ENCODE measurements around the gene AMPD3. TPM values are rescaled to one million over a fixed set of nuclear protein-coding genes. Genes with fewer than 3 reads are reported as not detected.
A peak's percentile ranks its signal among the peaks of the same experiment; 100 is the strongest.

AMPD3 gene
- total and polyA plus RNA-seq, 5 donors from 2014 or later: 6.4 to 19.7 (median 7.9) TPM

GRCh38 chr11:10532526-10532925 lies 77.5 kb downstream of the AMPD3 start:
- Histone ChIP-seq H3K4me3 (ENCODE audit: low read depth, low read length) (no peak overlapping the region), H3K27me3 (ENCODE audit: control insufficient read depth, insufficient read depth, low read length) (no peaks in the 10 kb centered on the region), H3K27ac (ENCODE audit: insufficient read depth, low read length, poor library complexity, severe bottlenecking) (no peak overlapping the region), H3K4me1 (ENCODE audit: control insufficient read depth, insufficient read depth, low read length, poor library complexity, severe bottlenecking) (no peaks in the 10 kb centered on the region), H3K36me3 (ENCODE audit: control insufficient read depth, insufficient read depth, low read length) (peaks cover 42% of the 10 kb centered on the region), H3K9me3 (ENCODE audit: control insufficient read depth in 2 of 2, low read length in 2 of 2) (no peaks in the 10 kb centered on the region)
- Mint-ChIP-seq H3K4me3 (no peak overlapping the region), H3K27me3 (no peaks in the 10 kb centered on the region), H3K4me1 (peaks cover 0 to 15% (median 11%) of the 10 kb centered on the region in 4 donors), H3K27ac (no peak overlapping the region), H3K36me3 (peaks cover 25% of the 10 kb centered on the region), H3K9me3 (peaks cover 0 to 2% (median 0%) of the 10 kb centered on the region in 7 donors)
- DNase-seq (no peak), ATAC-seq (ENCODE audit: low read depth in 2 of 2) (no peak)

GRCh38 chr11:10533323-10533722 lies 78.3 kb downstream of the AMPD3 start:
- no peak overlapping the region for H3K4me3 ChIP-seq (ENCODE audit: low read depth, low read length)
- peaks cover 23% of the 10 kb centered on the region for H3K36me3 Mint-ChIP-seq
- H3K4me3 Mint-ChIP-seq: no peak overlapping the region
- H3K27me3 ChIP-seq (ENCODE audit: control insufficient read depth, insufficient read depth, low read length): no peaks in the 10 kb centered on the region
- peaks cover 38% of the 10 kb centered on the region for H3K36me3 ChIP-seq (ENCODE audit: control insufficient read depth, insufficient read depth, low read length)
- peaks cover 0 to 2% (median 0%) of the 10 kb centered on the region in 7 donors for H3K9me3 Mint-ChIP-seq
- no peaks in the 10 kb centered on the region for H3K4me1 ChIP-seq (ENCODE audit: control insufficient read depth, insufficient read depth, low read length, poor library complexity, severe bottlenecking)
- no peak for DNase-seq
- peaks cover 0 to 13% (median 10%) of the 10 kb centered on the region in 4 donors for H3K4me1 Mint-ChIP-seq
- no peak overlapping the region for H3K27ac Mint-ChIP-seq
- H3K27me3 Mint-ChIP-seq: no peaks in the 10 kb centered on the region
- H3K9me3 ChIP-seq (ENCODE audit: control insufficient read depth in 2 of 2, low read length in 2 of 2): no peaks in the 10 kb centered on the region
- ATAC-seq (ENCODE audit: low read depth in 2 of 2): no peak
- no peak overlapping the region for H3K27ac ChIP-seq (ENCODE audit: insufficient read depth, low read length, poor library complexity, severe bottlenecking)

GRCh38 chr11:10534316-10534715 lies 79.3 kb downstream of the AMPD3 start:
- H3K27me3 Mint-ChIP-seq: no peaks in the 10 kb centered on the region
- no peak overlapping the region for H3K4me3 Mint-ChIP-seq
- peaks cover 0 to 2% (median 0%) of the 10 kb centered on the region in 7 donors for H3K9me3 Mint-ChIP-seq
- ATAC-seq (ENCODE audit: low read depth in 2 of 2) (no peak), DNase-seq (no peak)
- Histone ChIP-seq H3K36me3 (ENCODE audit: control insufficient read depth, insufficient read depth, low read length) (peaks cover 29% of the 10 kb centered on the region), H3K27me3 (ENCODE audit: control insufficient read depth, insufficient read depth, low read length) (no peaks in the 10 kb centered on the region), H3K9me3 (ENCODE audit: control insufficient read depth in 2 of 2, low read length in 2 of 2) (no peaks in the 10 kb centered on the region), H3K4me1 (ENCODE audit: control insufficient read depth, insufficient read depth, low read length, poor library complexity, severe bottlenecking) (no peaks in the 10 kb centered on the region), H3K27ac (ENCODE audit: insufficient read depth, low read length, poor library complexity, severe bottlenecking) (no peak overlapping the region), H3K4me3 (ENCODE audit: low read depth, low read length) (no peak overlapping the region)
- H3K27ac Mint-ChIP-seq: no peak overlapping the region
- H3K36me3 Mint-ChIP-seq: peaks cover 21% of the 10 kb centered on the region
- peaks cover 7 to 18% (median 11%) of the 10 kb centered on the region in 4 donors for H3K4me1 Mint-ChIP-seq

- Mint-ChIP-seq H3K4me3 (no peak overlapping the region), H3K4me1 (peaks cover 20 to 36% (median 25%) of the 10 kb centered on the region in 4 donors)
- no peaks in the 10 kb centered on the region for H3K9me3 ChIP-seq (ENCODE audit: control insufficient read depth in 2 of 2, low read length in 2 of 2)
Measured at GRCh38 chr11:10537600-10537999, 82.5 kb downstream of the AMPD3 start.

GRCh38 chr11:10538924-10539323 lies 83.9 kb downstream of the AMPD3 start:
- Mint-ChIP-seq H3K36me3 (peaks cover 2% of the 10 kb centered on the region), H3K4me3 (peak overlapping the region in 1 of 4 donors; percentile 21), H3K4me1 (peaks cover 17 to 36% (median 23%) of the 10 kb centered on the region in 4 donors), H3K9me3 (peaks cover 0 to 2% (median 0%) of the 10 kb centered on the region in 7 donors), H3K27ac (no peak overlapping the region), H3K27me3 (peaks cover 7% of the 10 kb centered on the region)
- no peak overlapping the region for H3K27ac ChIP-seq (ENCODE audit: insufficient read depth, low read length, poor library complexity, severe bottlenecking)
- H3K27me3 ChIP-seq (ENCODE audit: control insufficient read depth, insufficient read depth, low read length): no peaks in the 10 kb centered on the region
- no peak overlapping the region for H3K4me3 ChIP-seq (ENCODE audit: low read depth, low read length)
- ATAC-seq (ENCODE audit: low read depth in 2 of 2) (no peak), DNase-seq (no peak)
- no peaks in the 10 kb centered on the region for H3K9me3 ChIP-seq (ENCODE audit: control insufficient read depth in 2 of 2, low read length in 2 of 2)
- H3K36me3 ChIP-seq (ENCODE audit: control insufficient read depth, insufficient read depth, low read length): peaks cover under 1% of the 10 kb centered on the region
- H3K4me1 ChIP-seq (ENCODE audit: control insufficient read depth, insufficient read depth, low read length, poor library complexity, severe bottlenecking): peaks cover 14% of the 10 kb centered on the region

More at GRCh38 chr11:10537600-10537999, 82.5 kb downstream of the AMPD3 start:
- H3K36me3 ChIP-seq (ENCODE audit: control insufficient read depth, insufficient read depth, low read length): peaks cover 12% of the 10 kb centered on the region
- no peak for ATAC-seq (ENCODE audit: low read depth in 2 of 2)
- no peak overlapping the region for H3K27ac ChIP-seq (ENCODE audit: insufficient read depth, low read length, poor library complexity, severe bottlenecking)
- no peak overlapping the region for H3K4me3 ChIP-seq (ENCODE audit: low read depth, low read length)
- Mint-ChIP-seq H3K27me3 (no peaks in the 10 kb centered on the region), H3K27ac (no peak overlapping the region), H3K36me3 (peaks cover 11% of the 10 kb centered on the region), H3K9me3 (peaks cover 0 to 2% (median 0%) of the 10 kb centered on the region in 7 donors)
- no peak for DNase-seq
- H3K4me1 ChIP-seq (ENCODE audit: control insufficient read depth, insufficient read depth, low read length, poor library complexity, severe bottlenecking): peaks cover 14% of the 10 kb centered on the region
- no peaks in the 10 kb centered on the region for H3K27me3 ChIP-seq (ENCODE audit: control insufficient read depth, insufficient read depth, low read length)

- no peak overlapping the region for H3K4me3 ChIP-seq (ENCODE audit: low read depth, low read length)
- DNase-seq: no peak
- peaks cover 7% of the 10 kb centered on the region for H3K27me3 Mint-ChIP-seq
- ATAC-seq (ENCODE audit: low read depth in 2 of 2): no peak
- H3K36me3 Mint-ChIP-seq: no peaks in the 10 kb centered on the region
- peaks cover 0 to 4% (median 0%) of the 10 kb centered on the region in 7 donors for H3K9me3 Mint-ChIP-seq
- no peaks in the 10 kb centered on the region for H3K36me3 ChIP-seq (ENCODE audit: control insufficient read depth, insufficient read depth, low read length)
- peak overlapping the region; percentile 85 to 97 (median 91) for H3K4me3 Mint-ChIP-seq
- peaks cover 14% of the 10 kb centered on the region for H3K4me1 ChIP-seq (ENCODE audit: control insufficient read depth, insufficient read depth, low read length, poor library complexity, severe bottlenecking)
- H3K27me3 ChIP-seq (ENCODE audit: control insufficient read depth, insufficient read depth, low read length): no peaks in the 10 kb centered on the region
- H3K4me1 Mint-ChIP-seq: peaks cover 17 to 36% (median 23%) of the 10 kb centered on the region in 4 donors
- H3K27ac ChIP-seq (ENCODE audit: insufficient read depth, low read length, poor library complexity, severe bottlenecking): no peak overlapping the region
- H3K27ac Mint-ChIP-seq: peak overlapping the region in 1 of 3 donors; percentile 91
- H3K9me3 ChIP-seq (ENCODE audit: control insufficient read depth in 2 of 2, low read length in 2 of 2): no peaks in the 10 kb centered on the region
Measured at GRCh38 chr11:10539339-10539738, 84.3 kb downstream of the AMPD3 start.

GRCh38 chr11:10540546-10540914 lies 85.5 kb downstream of the AMPD3 start:
- DNase-seq (no peak), ATAC-seq (ENCODE audit: low read depth in 2 of 2) (no peak)
- no peaks in the 10 kb centered on the region for H3K36me3 ChIP-seq (ENCODE audit: control insufficient read depth, insufficient read depth, low read length)
- H3K27ac Mint-ChIP-seq: peak overlapping the region in 2 of 3 donors; percentile 91 to 94
- no peaks in the 10 kb centered on the region for H3K9me3 ChIP-seq (ENCODE audit: control insufficient read depth in 2 of 2, low read length in 2 of 2)
- no peaks in the 10 kb centered on the region for H3K36me3 Mint-ChIP-seq
- H3K4me3 ChIP-seq (ENCODE audit: low read depth, low read length): peak overlapping the region; percentile 83
- peaks cover 17 to 36% (median 23%) of the 10 kb centered on the region in 4 donors for H3K4me1 Mint-ChIP-seq
- no peaks in the 10 kb centered on the region for H3K27me3 ChIP-seq (ENCODE audit: control insufficient read depth, insufficient read depth, low read length)
- peaks cover 0 to 4% (median 0%) of the 10 kb centered on the region in 7 donors for H3K9me3 Mint-ChIP-seq
- H3K27me3 Mint-ChIP-seq: peaks cover 7% of the 10 kb centered on the region
- H3K4me1 ChIP-seq (ENCODE audit: control insufficient read depth, insufficient read depth, low read length, poor library complexity, severe bottlenecking): peaks cover 14% of the 10 kb centered on the region
- peak overlapping the region; percentile 85 to 97 (median 91) for H3K4me3 Mint-ChIP-seq
- peak overlapping the region; percentile 76 for H3K27ac ChIP-seq (ENCODE audit: insufficient read depth, low read length, poor library complexity, severe bottlenecking)

- peak within 1 kb of the TSS; percentile 76 for H3K27ac ChIP-seq (ENCODE audit: insufficient read depth, low read length, poor library complexity, severe bottlenecking)
- peak within 1 kb of the TSS; percentile 83 for H3K4me3 ChIP-seq (ENCODE audit: low read depth, low read length)
- Mint-ChIP-seq H3K27ac (peak within 1 kb of the TSS in 2 of 3 donors; percentile 91 to 94), H3K36me3 (no peaks in the 10 kb centered on the region), H3K4me1 (peaks cover 15 to 34% (median 23%) of the 10 kb centered on the region in 4 donors), H3K4me3 (peak within 1 kb of the TSS; percentile 85 to 97 (median 91)), H3K27me3 (peaks cover 7% of the 10 kb centered on the region), H3K9me3 (peaks cover 0 to 2% (median 0%) of the 10 kb centered on the region in 7 donors)
- DNase-seq (peak; percentile 89 to 94 (median 93)), ATAC-seq (ENCODE audit: low read depth in 2 of 2) (peak; percentile 98)
- H3K9me3 ChIP-seq (ENCODE audit: control insufficient read depth in 2 of 2, low read length in 2 of 2): no peaks in the 10 kb centered on the region
- peaks cover 14% of the 10 kb centered on the region for H3K4me1 ChIP-seq (ENCODE audit: control insufficient read depth, insufficient read depth, low read length, poor library complexity, severe bottlenecking)
- H3K27me3 ChIP-seq (ENCODE audit: control insufficient read depth, insufficient read depth, low read length): no peaks in the 10 kb centered on the region
- no peaks in the 10 kb centered on the region for H3K36me3 ChIP-seq (ENCODE audit: control insufficient read depth, insufficient read depth, low read length)
Measured at GRCh38 chr11:10540915-10541560, 86.0 kb downstream of the AMPD3 start, which contains the start of gene RNF141. TSS of gene RNF141 (minus strand) at chr11:10541187. CDS start at chr11:10534158, 7,029 bp downstream.

All from CD4-positive, CD25-positive, alpha-beta regulatory T cell (primary cell).